ENCODE measurements around the gene PNPLA1. TPM values are rescaled to one million over a fixed set of nuclear protein-coding genes. Genes with fewer than 3 reads are reported as not detected.

Gene PNPLA1
- total RNA-seq, 2 experiments from 2014 or later, result 0.13 TPM; not detected in 1

GRCh38 chr6:36357872-36358225 is 88.0 kb downstream of the PNPLA1 start:
- peaks cover 18% of the 10 kb centered on the region for H3K4me1 Mint-ChIP-seq
- H3K27ac Mint-ChIP-seq, result no peak overlapping the region
- CTCF ChIA-PET, result interaction anchor here (0.7 to 2.2 kb wide), 7 partner anchors 17 to 330 kb away, joined by 3 to 13 read pairs (median 4); partner anchors contain the start of gene MAPK14
- H3K4me3 Mint-ChIP-seq, result no peak overlapping the region
- H3K27me3 Mint-ChIP-seq, result peaks cover 15% of the 10 kb centered on the region
- no peak for DNase-seq
- H3K9me3 Mint-ChIP-seq, result peaks cover 2% of the 10 kb centered on the region
- H3K36me3 Mint-ChIP-seq (ENCODE audit: low read depth), result peaks cover 14% of the 10 kb centered on the region
- POLR2A ChIA-PET, result no interaction called here

Other genes starting within 250 kb of the PNPLA1 start
- gene SLC26A8, start 245.4 kb upstream of the PNPLA1 start, total RNA-seq, result not detected
- gene MAPK14, start 242.3 kb upstream of the PNPLA1 start, total RNA-seq, result 10 to 100 TPM; 71.4 to 72.2 TPM
- 10 to 100 TPM; 53.7 to 56.2 TPM for gene MAPK13, start 139.5 kb upstream of the PNPLA1 start, total RNA-seq
- gene BRPF3, start 73.3 kb upstream of the PNPLA1 start, total RNA-seq, result 10 to 100 TPM; 21.6 to 21.8 TPM
- not detected for gene BNIP5, start 66.8 kb downstream of the PNPLA1 start, total RNA-seq
- gene ETV7, start 117.6 kb downstream of the PNPLA1 start, total RNA-seq, result 10 to 100 TPM; 20.7 to 21.9 TPM
- gene PXT1, start 172.8 kb downstream of the PNPLA1 start, total RNA-seq, result under 1 TPM in 1 of 2 experiments, not detected in 1; 0.35 TPM
- gene KCTD20, start 172.9 kb downstream of the PNPLA1 start, total RNA-seq, result 10 to 100 TPM; 60.7 to 63.6 TPM

All from activated CD4-positive, alpha-beta memory T cell treated with anti-CD3 and anti-CD28 coated beads, Interleukin-2, amount 10 ng/mL, durations not matched to agents 7 days and 5 days (primary cell).